A549 (cell line): ENCODE measurements around the gene ARHGAP26. TPM values are rescaled to one million over a fixed set of nuclear protein-coding genes. Genes with fewer than 3 reads are reported as not detected.

Experiments used
- ATAC-seq, 2 experiments: fragments of 200-7000 bp in 1 of 2; fragments of >200 bp in 1 of 2; cut with Nextera tagmentation in 1 of 2; cut with Tn5 transposase in 1 of 2; 3 replicates each; pipeline versions ENCODE4 v1.8.0 to v1.9.1; 2018 to 2020; ENCODE audit warnings: mild to moderate bottlenecking in 1 of 2, moderate library complexity in 1 of 2
- CTCF ChIA-PET: fragments of 300-600 bp; sonication (Branson Sonifier 250); formaldehyde crosslinking; extraction: SDS; loops from one replicate; lab custom pipeline; 2021; ENCODE audit warnings: antibody characterized with exemption, inconsistent platforms; lab: Yijun Ruan, JAX
- POLR2A ChIA-PET: fragments of 350-600 bp; formaldehyde crosslinking; extraction: SDS; loops from one replicate; lab custom pipeline; 2021; ENCODE audit warnings: antibody characterized with exemption, inconsistent platforms; lab: Yijun Ruan, JAX
- DNase-seq, 2 experiments: peaks; one replicate each; pipeline versions ENCODE4 v3.0.0 to v3.0.0-alpha.2; 2011 to 2016; ENCODE audit warnings: low read depth in 1 of 2, low spot score in 1 of 2
- FAIRE-seq: peaks from 2 replicates; lab custom pipeline; 2011; peaks lifted over from hg19 to GRCh38; lab: Jason Lieb, UNC
- H3K27ac ChIP-seq, 2 experiments: fragments of >200 bp; sonication (Bioruptor Twin); formaldehyde crosslinking; 3 replicates each; pipeline ENCODE4 v1.5.1; 2016 to 2017
- H3K4me1 ChIP-seq: fragments of >200 bp; sonication (Bioruptor Twin); formaldehyde crosslinking; 3 replicates; pipeline ENCODE4 v1.6.1; 2016
- H3K4me2 ChIP-seq: fragments of >200 bp; sonication (Bioruptor Twin); formaldehyde crosslinking; 3 replicates; pipeline ENCODE4 v1.6.1; 2016
- H3K4me3 ChIP-seq: fragments of >200 bp; sonication (Bioruptor Twin); formaldehyde crosslinking; 3 replicates; pipeline ENCODE4 v1.5.1; 2016
- H3K9me3 ChIP-seq: fragments of >200 bp; sonication (Bioruptor Twin); formaldehyde crosslinking; 3 replicates; pipeline ENCODE4 v1.6.1; 2016
- CEBPB ChIP-seq, 2 experiments: fragments of >200 bp in 1 of 2; sonication (Bioruptor Twin) in 1 of 2; formaldehyde crosslinking in 1 of 2; IDR thresholded peaks; 2 replicates each; pipeline ENCODE4 v1.6.1; 2012 to 2016
- CHD2 ChIP-seq: fragments of 150-350 bp; IDR thresholded peaks from 2 replicates; pipeline ENCODE4 v1.6.1; 2014; ENCODE audit warnings: low read length; ENCODE audit not compliant: partially characterized antibody
- EHMT2 ChIP-seq: fragments of 200-600 bp; sonication (generic); IDR thresholded peaks from 2 replicates; pipeline ENCODE4 v1.6.1; 2016; ENCODE audit warnings: antibody characterized with exemption, low read depth, mild to moderate bottlenecking, moderate library complexity
- ESRRA ChIP-seq: fragments of 150-350 bp; IDR thresholded peaks from 2 replicates; pipeline ENCODE4 v1.6.1; 2014; ENCODE audit warnings: mild to moderate bottlenecking, low read length, borderline replicate concordance
- HMGXB4 ChIP-seq: fragments of 250-450 bp; sonication (Bioruptor Pico); IDR thresholded peaks from 2 replicates; pipeline ENCODE4 v1.5.0; 2021; ENCODE audit warnings: mild to moderate bottlenecking, moderate library complexity, borderline replicate concordance
- HOXB5 ChIP-seq: fragments of 250-450 bp; sonication (Bioruptor Pico); IDR thresholded peaks from 2 replicates; pipeline ENCODE4 v1.5.0; 2020; ENCODE audit warnings: mild to moderate bottlenecking, moderate library complexity
- JUNB ChIP-seq: fragments of >200 bp; sonication (Bioruptor Twin); formaldehyde crosslinking; IDR thresholded peaks from 2 replicates; pipeline ENCODE4 v1.6.1; 2016
- MAZ ChIP-seq: fragments of 150-350 bp; IDR thresholded peaks from 2 replicates; pipeline ENCODE4 v1.6.1; 2014; ENCODE audit warnings: antibody characterized with exemption, low read depth, low read length, borderline replicate concordance
- MYC ChIP-seq: IDR thresholded peaks from 2 replicates; pipeline ENCODE4 v1.6.1; 2012; ENCODE audit warnings: mild to moderate bottlenecking, inconsistent platforms, low read length, improper control_type of control experiment, borderline replicate concordance
- NR3C1 ChIP-seq: fragments of >200 bp; sonication (Bioruptor Twin); formaldehyde crosslinking; IDR thresholded peaks from 3 replicates; pipeline ENCODE4 v1.6.1; 2017
- PBX3 ChIP-seq: IDR thresholded peaks from 2 replicates; pipeline ENCODE4 v1.6.1; 2012
- PHF8 ChIP-seq: fragments of 200-600 bp; sonication (generic); IDR thresholded peaks from 2 replicates; pipeline ENCODE4 v1.6.1; 2016; ENCODE audit warnings: low read depth, mild to moderate bottlenecking, antibody characterized with exemption, moderate library complexity, borderline replicate concordance
- RAD21 ChIP-seq, 2 experiments: fragments of >200 bp in 1 of 2; sonication (Bioruptor Twin) in 1 of 2; formaldehyde crosslinking in 1 of 2; IDR thresholded peaks in 1 of 2; conservative IDR thresholded peaks in 1 of 2; 2 replicates in 1 of 2; 3 replicates in 1 of 2; pipeline ENCODE4 v1.6.1; 2012 to 2018; ENCODE audit warnings: inconsistent platforms in 1 of 2
- RCOR1 ChIP-seq: fragments of 150-350 bp; IDR thresholded peaks from 2 replicates; pipeline ENCODE4 v1.6.1; 2014; ENCODE audit warnings: antibody characterized with exemption, low read length, low read depth
- RFX5 ChIP-seq: fragments of 450-650 bp; IDR thresholded peaks from 2 replicates; pipeline ENCODE4 v1.7.1; 2014; ENCODE audit warnings: antibody characterized with exemption, mild to moderate bottlenecking, moderate library complexity
- RNF2 ChIP-seq: fragments of 200-600 bp; sonication (generic); IDR thresholded peaks from 2 replicates; pipeline ENCODE4 v1.6.1; 2016; ENCODE audit warnings: low read depth, mild to moderate bottlenecking, antibody characterized with exemption, moderate library complexity, borderline replicate concordance
- SMC3 ChIP-seq: fragments of >200 bp; sonication (Bioruptor Twin); formaldehyde crosslinking; IDR thresholded peaks from 3 replicates; pipeline ENCODE4 v1.6.1; 2018; ENCODE audit warnings: inconsistent platforms
- TFCP2L1 ChIP-seq: fragments of 250-450 bp; sonication (Bioruptor Pico); IDR thresholded peaks from 2 replicates; pipeline ENCODE4 v1.5.0; 2021; ENCODE audit warnings: mild to moderate bottlenecking
- USF2 ChIP-seq: fragments of 450-650 bp; IDR thresholded peaks from 2 replicates; pipeline ENCODE4 v1.6.1; 2014; ENCODE audit warnings: antibody characterized with exemption
- ZC3H11A ChIP-seq: fragments of 450-650 bp; IDR thresholded peaks from 2 replicates; pipeline ENCODE4 v1.6.1; 2014; ENCODE audit warnings: antibody characterized with exemption, mild to moderate bottlenecking
- WGBS: methylation state at CpG from one replicate; pipeline ENCODE4 v1.1.6; 2017; ENCODE audit errors: missing lambda C conversion rate; 5-methylcytosine and 5-hydroxymethylcytosine counted together
- polyA plus RNA-seq, 4 experiments: library from polyadenylated mRNA; depleted of rRNA in 3 of 4; stranded (reverse); fragments of >200 nt; fragmentation: RNase III in 1 of 4; extraction: RNeasy Plus Mini Kit Qiagen cat#74134 plus additional on column Dnase treatment in 1 of 4; gene quantifications; 2 replicates in 3 of 4; 3 replicates in 1 of 4; pipeline ENCODE4 v1.2.3, GENCODE V29; 2011 to 2017

The ARHGAP26 gene
- polyA plus RNA-seq, 2 of the 4 experiments (the other 2 are of a cell fraction), result 6.6 to 19.1 TPM

- Histone ChIP-seq H3K9me3 (no peaks in the 10 kb centered on the region), H3K4me2 (no peak overlapping the region), H3K4me3 (no peak overlapping the region), H3K4me1 (peaks cover 14% of the 10 kb centered on the region), H3K27ac (peak overlapping the region in 1 of 2 experiments; percentile 20; a peak in 1 of 6 replicates)
- CTCF ChIA-PET, result interaction anchor here (0.6 to 1.9 kb wide), 6 partner anchors 9 to 217 kb away, joined by 3 to 7 read pairs (median 4); partner anchors contain the start of gene NR3C1
- DNase-seq (no peak), ATAC-seq (no peak), FAIRE-seq (no peak)
- POLR2A ChIA-PET, result no interaction called here
- TF ChIP-seq MAZ, result no peak
- TF ChIP-seq PBX3, result no peak
- TF ChIP-seq HOXB5 (CRISPR knock-in tag), result no peak
- no peak for TF ChIP-seq RNF2
- no peak for TF ChIP-seq CEBPB (IDR thresholded peaks at IDR 0.05)
- TF ChIP-seq USF2, result no peak
- no peak for TF ChIP-seq NR3C1
- TF ChIP-seq RAD21 (conservative IDR thresholded peaks at IDR 0.05 in 1 of 2, IDR thresholded peaks at IDR 0.05 in 1 of 2), result no peak
- no peak for TF ChIP-seq PHF8
- TF ChIP-seq TFCP2L1 (CRISPR knock-in tag), result no peak
- TF ChIP-seq HMGXB4 (CRISPR knock-in tag), result no peak
Measured at GRCh38 chr5:143186623-143187022, 416.4 kb downstream of the ARHGAP26 start.

- ATAC-seq (no peak), FAIRE-seq (no peak), DNase-seq (no peak)
- Histone ChIP-seq H3K4me1 (peaks cover 11% of the 10 kb centered on the region), H3K4me3 (no peak overlapping the region), H3K9me3 (no peaks in the 10 kb centered on the region), H3K27ac (no peak overlapping the region), H3K4me2 (no peak overlapping the region)
- TF ChIP-seq JUNB, result no peak
- CTCF ChIA-PET, result interaction anchor here (0.6 to 1.7 kb wide), 5 partner anchors 10 to 955 kb away, joined by 3 to 6 read pairs (median 3); no protein-coding TSS in a partner anchor
- 78% methylated on average over 8 of the region's 8 CpGs for WGBS
- POLR2A ChIA-PET, result interaction anchor here (0.5 kb wide), 1 partner anchor 27 kb away, joined by 3 read pairs; no protein-coding TSS in a partner anchor
Measured at GRCh38 chr5:143187495-143187894, 417.3 kb downstream of the ARHGAP26 start.

- DNase-seq (no peak), ATAC-seq (no peak), FAIRE-seq (no peak)
- no peak overlapping the region for H3K27ac ChIP-seq
- CTCF ChIA-PET, result interaction anchor here (0.6 to 1.7 kb wide), 4 partner anchors 11 to 955 kb away, joined by 3 to 6 read pairs (median 4); no protein-coding TSS in a partner anchor
- H3K4me1 ChIP-seq, result peaks cover 5% of the 10 kb centered on the region; the same call in 2 of the 3 replicates
- 92% methylated on average over 2 of the region's 2 CpGs for WGBS
- POLR2A ChIA-PET, result no interaction called here
- H3K4me2 ChIP-seq, result no peak overlapping the region
- TF ChIP-seq RFX5 (no peak), EHMT2 (no peak), ZC3H11A (no peak), SMC3 (no peak), RCOR1 (no peak), MYC (no peak), ESRRA (no peak), CHD2 (no peak)
- H3K9me3 ChIP-seq, result no peaks in the 10 kb centered on the region
- H3K4me3 ChIP-seq, result no peak overlapping the region
Measured at GRCh38 chr5:143188083-143188482, 417.9 kb downstream of the ARHGAP26 start.
